Endothelial cell (in vitro differentiated cells): Measurements from ENCODE around the gene SAMHD1. TPM values are rescaled to one million over a fixed set of nuclear protein-coding genes. Genes with fewer than 3 reads are reported as not detected.
A peak's percentile ranks its signal among the peaks of the same experiment; 100 is the strongest.
"Not testable (repeated sequence)": the region's sequence is repeated elsewhere in the genome, so short reads cannot be mapped to it uniquely, and the experiment has no call there.

Experiments used
- DNase-seq: peaks from one replicate; pipeline ENCODE4 v3.0.0; 2021; ENCODE audit warnings: low spot score
- H3K27ac Mint-ChIP-seq: one replicate; pipeline ENCODE4 v1.8.0; 2021; ENCODE audit warnings: mixed read lengths, inconsistent platforms; ENCODE audit not compliant: unreplicated experiment
- H3K27me3 Mint-ChIP-seq: one replicate; pipeline ENCODE4 v1.8.0; 2021; ENCODE audit warnings: mild to moderate bottlenecking, moderate library complexity, mixed read lengths, inconsistent platforms; ENCODE audit not compliant: unreplicated experiment
- H3K36me3 Mint-ChIP-seq: one replicate; pipeline ENCODE4 v1.8.0; 2021; ENCODE audit warnings: mild to moderate bottlenecking, low read depth, mixed read lengths, inconsistent platforms; ENCODE audit not compliant: unreplicated experiment
- H3K4me1 Mint-ChIP-seq: one replicate; pipeline ENCODE4 v1.8.0; 2021; ENCODE audit warnings: mild to moderate bottlenecking, mixed read lengths, inconsistent platforms; ENCODE audit not compliant: unreplicated experiment
- H3K4me3 Mint-ChIP-seq: one replicate; pipeline ENCODE4 v1.8.0; 2021; ENCODE audit warnings: mild to moderate bottlenecking, mixed read lengths, inconsistent platforms; ENCODE audit not compliant: unreplicated experiment
- H3K9me3 Mint-ChIP-seq: one replicate; pipeline ENCODE4 v1.8.0; 2021; ENCODE audit warnings: mixed read lengths, inconsistent platforms; ENCODE audit not compliant: unreplicated experiment
- total RNA-seq: library from RNA; stranded (reverse); fragmentation: NEBNext Ultra II Directional; extraction: Animal tissue kit (Norgen Biotek cat#: 25700); gene quantifications from one replicate; pipeline ENCODE4 v1.2.1, GENCODE V29; 2021; ENCODE audit not compliant: unreplicated experiment
- TF ChIP-seq, protein P1 (sequence below): fragments of 200-600 bp; sonication (generic); IDR thresholded peaks from one replicate; pipeline ENCODE4 v1.5.0; 2021; ENCODE audit warnings: antibody characterized with exemption; ENCODE audit not compliant: unreplicated experiment

Gene SAMHD1
- total RNA-seq, 1 donor from 2014 or later: 58.1 TPM

GRCh38 chr20:36919715-36920333 lies 31.7 kb downstream of the SAMHD1 start:
- Mint-ChIP-seq H3K27me3 (no peaks in the 10 kb centered on the region), H3K27ac (no peak overlapping the region), H3K4me3 (no peak overlapping the region), H3K4me1 (peaks cover 7% of the 10 kb centered on the region), H3K9me3 (no peaks in the 10 kb centered on the region), H3K36me3 (peaks cover 7% of the 10 kb centered on the region)
- TF ChIP-seq, protein P1, sequence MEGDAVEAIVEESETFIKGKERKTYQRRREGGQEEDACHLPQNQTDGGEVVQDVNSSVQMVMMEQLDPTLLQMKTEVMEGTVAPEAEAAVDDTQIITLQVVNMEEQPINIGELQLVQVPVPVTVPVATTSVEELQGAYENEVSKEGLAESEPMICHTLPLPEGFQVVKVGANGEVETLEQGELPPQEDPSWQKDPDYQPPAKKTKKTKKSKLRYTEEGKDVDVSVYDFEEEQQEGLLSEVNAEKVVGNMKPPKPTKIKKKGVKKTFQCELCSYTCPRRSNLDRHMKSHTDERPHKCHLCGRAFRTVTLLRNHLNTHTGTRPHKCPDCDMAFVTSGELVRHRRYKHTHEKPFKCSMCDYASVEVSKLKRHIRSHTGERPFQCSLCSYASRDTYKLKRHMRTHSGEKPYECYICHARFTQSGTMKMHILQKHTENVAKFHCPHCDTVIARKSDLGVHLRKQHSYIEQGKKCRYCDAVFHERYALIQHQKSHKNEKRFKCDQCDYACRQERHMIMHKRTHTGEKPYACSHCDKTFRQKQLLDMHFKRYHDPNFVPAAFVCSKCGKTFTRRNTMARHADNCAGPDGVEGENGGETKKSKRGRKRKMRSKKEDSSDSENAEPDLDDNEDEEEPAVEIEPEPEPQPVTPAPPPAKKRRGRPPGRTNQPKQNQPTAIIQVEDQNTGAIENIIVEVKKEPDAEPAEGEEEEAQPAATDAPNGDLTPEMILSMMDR: peak; percentile 91
- DNase-seq: peak; percentile 41

GRCh38 chr20:36917943-36918342 lies 33.6 kb downstream of the SAMHD1 start:
- no peak for DNase-seq
- no peaks in the 10 kb centered on the region for H3K27me3 Mint-ChIP-seq
- H3K9me3 Mint-ChIP-seq: no peaks in the 10 kb centered on the region
- no peaks in the 10 kb centered on the region for H3K4me1 Mint-ChIP-seq
- TF ChIP-seq, protein P1: no peak
- H3K4me3 Mint-ChIP-seq: no peak overlapping the region
- no peak overlapping the region for H3K27ac Mint-ChIP-seq
- peaks cover 10% of the 10 kb centered on the region for H3K36me3 Mint-ChIP-seq

GRCh38 chr20:36917240-36917639 lies 34.3 kb downstream of the SAMHD1 start:
- TF ChIP-seq, protein P1: no peak
- Mint-ChIP-seq H3K4me1 (no peaks in the 10 kb centered on the region), H3K27me3 (no peaks in the 10 kb centered on the region), H3K36me3 (peaks cover 13% of the 10 kb centered on the region), H3K9me3 (no peaks in the 10 kb centered on the region), H3K4me3 (no peak overlapping the region), H3K27ac (no peak overlapping the region)
- no peak for DNase-seq

DNA sequence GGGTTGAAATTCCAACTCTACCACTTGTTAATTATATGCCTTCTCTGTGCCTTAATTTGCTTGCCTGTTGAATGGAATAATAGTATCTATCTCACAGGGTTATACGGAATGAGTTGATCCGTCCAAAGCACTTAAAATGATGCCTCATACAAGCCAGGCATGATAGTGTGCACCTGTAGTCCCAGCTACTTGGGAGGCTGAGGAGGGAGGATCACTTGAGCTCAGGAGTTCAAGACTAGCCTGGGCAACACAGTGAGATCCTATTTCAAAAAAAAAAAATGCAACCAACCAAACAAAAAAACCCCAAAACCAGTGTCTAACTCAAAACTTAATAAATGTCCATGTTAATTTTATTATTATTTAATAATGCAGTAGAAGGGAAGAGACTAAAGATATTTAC lies 35.3 kb downstream of the SAMHD1 start:
- no peak overlapping the region for H3K27ac Mint-ChIP-seq
- TF ChIP-seq, protein P1: no peak
- no peak for DNase-seq
- no peaks in the 10 kb centered on the region for H3K9me3 Mint-ChIP-seq
- no peak overlapping the region for H3K4me3 Mint-ChIP-seq
- H3K36me3 Mint-ChIP-seq: peaks cover 16% of the 10 kb centered on the region
- no peaks in the 10 kb centered on the region for H3K27me3 Mint-ChIP-seq
- H3K4me1 Mint-ChIP-seq: no peaks in the 10 kb centered on the region

- TF ChIP-seq, protein P1: no peak
- H3K27ac Mint-ChIP-seq: no peak overlapping the region
- peaks cover 18% of the 10 kb centered on the region for H3K36me3 Mint-ChIP-seq
- no peaks in the 10 kb centered on the region for H3K9me3 Mint-ChIP-seq
- no peaks in the 10 kb centered on the region for H3K27me3 Mint-ChIP-seq
- DNase-seq: no peak
- H3K4me1 Mint-ChIP-seq: no peaks in the 10 kb centered on the region
- H3K4me3 Mint-ChIP-seq: no peak overlapping the region
Observed at GRCh38 chr20:36908603-36909002, 42.9 kb downstream of the SAMHD1 start.

DNA sequence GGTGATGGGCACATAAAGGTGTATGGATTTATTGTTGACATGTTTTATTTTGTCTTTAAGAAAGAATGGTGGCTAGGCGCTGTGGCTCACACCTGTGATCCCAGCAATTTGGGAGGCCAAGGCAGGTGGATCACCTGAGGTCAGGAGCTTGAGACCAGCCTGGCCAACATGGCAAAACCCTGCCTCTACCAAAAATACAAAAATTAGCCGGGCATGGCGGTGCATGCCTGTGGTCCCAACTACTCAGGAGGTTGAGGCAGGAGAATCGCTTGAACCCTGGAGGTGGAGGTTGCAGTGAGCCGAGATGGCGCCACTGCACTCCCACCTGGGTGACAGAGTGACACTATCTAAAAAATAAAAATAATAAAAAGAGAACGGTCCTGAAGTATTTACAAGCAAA lies 45.4 kb downstream of the SAMHD1 start:
- not testable (repeated sequence) for H3K9me3 Mint-ChIP-seq, H3K27me3 Mint-ChIP-seq, H3K4me1 Mint-ChIP-seq, H3K27ac Mint-ChIP-seq, H3K4me3 Mint-ChIP-seq, DNase-seq
- H3K36me3 Mint-ChIP-seq: peaks cover 26% of the 10 kb centered on the region

DNA sequence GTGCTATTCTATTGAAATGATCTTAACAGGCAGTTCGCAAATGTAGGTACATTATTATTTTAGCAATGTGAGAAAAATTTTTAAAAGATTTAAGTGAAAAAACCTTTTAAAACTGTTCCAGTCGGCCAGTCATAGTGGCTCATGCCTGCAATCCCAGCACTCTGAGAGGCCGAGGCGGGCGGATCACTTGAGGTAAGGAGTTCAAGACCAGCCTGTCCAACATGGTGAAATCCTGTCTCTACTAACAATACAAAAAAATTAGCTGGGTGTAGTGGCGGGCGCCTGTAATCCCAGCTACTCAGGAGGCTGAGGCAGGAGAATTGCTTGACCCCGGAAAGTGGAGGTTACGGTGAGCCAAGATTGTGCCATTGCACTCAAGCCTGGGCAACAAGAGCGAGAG lies 45.9 kb downstream of the SAMHD1 start:
- H3K27ac Mint-ChIP-seq, H3K9me3 Mint-ChIP-seq, H3K4me1 Mint-ChIP-seq, H3K27me3 Mint-ChIP-seq, H3K4me3 Mint-ChIP-seq, DNase-seq: not testable (repeated sequence)
- peaks cover 31% of the 10 kb centered on the region for H3K36me3 Mint-ChIP-seq
